Endodermal cell (in vitro differentiated cells): Measurements from ENCODE around the gene AXIN1. TPM values are rescaled to one million over a fixed set of nuclear protein-coding genes. Genes with fewer than 3 reads are reported as not detected.

Source experiments
- DNase-seq: peaks from one replicate; pipeline ENCODE4 v3.0.0-alpha.2; 2017
- H3K27ac ChIP-seq: 2 replicates; pipeline ENCODE4 v1.5.1; 2013; ENCODE audit warnings: mild to moderate bottlenecking, low read depth, low read length, moderate library complexity
- H3K27me3 ChIP-seq: 2 replicates; pipeline ENCODE4 v1.6.1; 2013; ENCODE audit warnings: mild to moderate bottlenecking, low read length, moderate library complexity; ENCODE audit not compliant: insufficient read depth, control insufficient read depth, poor library complexity, severe bottlenecking
- H3K36me3 ChIP-seq: 2 replicates; pipeline ENCODE4 v1.7.0; 2013; ENCODE audit warnings: mild to moderate bottlenecking, low read length, moderate library complexity; ENCODE audit not compliant: control insufficient read depth, insufficient read depth
- H3K4me1 ChIP-seq: one replicate; pipeline ENCODE4 v1.7.0; 2013; ENCODE audit warnings: low read length; ENCODE audit not compliant: control insufficient read depth, insufficient read depth
- H3K4me3 ChIP-seq: 2 replicates; pipeline ENCODE4 v1.5.1; 2013; ENCODE audit warnings: mild to moderate bottlenecking, low read length, moderate library complexity
- H3K9ac ChIP-seq: 2 replicates; pipeline ENCODE4 v1.6.1; 2013; ENCODE audit warnings: mild to moderate bottlenecking, low read length, moderate library complexity; ENCODE audit not compliant: poor library complexity, severe bottlenecking; ENCODE audit errors: extremely low read depth
- H3K9me3 ChIP-seq: 2 replicates; pipeline ENCODE4 v1.6.1; 2013; ENCODE audit warnings: mild to moderate bottlenecking, low read length, moderate library complexity; ENCODE audit not compliant: control insufficient read depth
- H3K27ac Mint-ChIP-seq: 2 replicates; pipeline ENCODE4 v1.8.0; 2020; ENCODE audit warnings: mixed read lengths
- H3K27me3 Mint-ChIP-seq: 2 replicates; pipeline ENCODE4 v1.8.0; 2021; ENCODE audit warnings: mild to moderate bottlenecking, mixed read lengths; ENCODE audit not compliant: insufficient read depth
- H3K36me3 Mint-ChIP-seq: 2 replicates; pipeline ENCODE4 v1.8.0; 2020; ENCODE audit warnings: low read depth, mixed read lengths
- H3K4me1 Mint-ChIP-seq: 2 replicates; pipeline ENCODE4 v1.8.0; 2020; ENCODE audit warnings: mixed read lengths
- H3K4me3 Mint-ChIP-seq: 2 replicates; pipeline ENCODE4 v1.8.0; 2020; ENCODE audit warnings: mild to moderate bottlenecking, moderate library complexity, mixed read lengths
- H3K9me3 Mint-ChIP-seq: 2 replicates; pipeline ENCODE4 v1.8.0; 2020; ENCODE audit warnings: mild to moderate bottlenecking, mixed read lengths
- WGBS, 2 experiments: methylation state at CpG; one replicate each; pipeline versions ENCODE4 v1.1.5 to v1.1.7; 2013; ENCODE audit warnings: missing lambda C conversion rate in 2 of 2, mixed read lengths in 1 of 2; ENCODE audit not compliant: insufficient coverage in 1 of 2, insufficient read length in 1 of 2; 5-methylcytosine and 5-hydroxymethylcytosine counted together
- total RNA-seq, 2 donors: library from RNA; stranded (reverse); fragmentation: NEBNext Ultra II Directional in 1 of 2; extraction: Animal tissue kit (Norgen Biotek cat#: 25700) in 1 of 2; gene quantifications; 2 replicates in 1 of 2; 3 replicates in 1 of 2; pipeline ENCODE4 v1.2.1, GENCODE V29; 2021
- TF ChIP-seq, protein P1 (sequence below): fragments of 200-600 bp; sonication (generic); conservative IDR thresholded peaks from 2 replicates; pipeline ENCODE4 v1.5.0; 2021; ENCODE audit warnings: antibody characterized with exemption, mild to moderate bottlenecking

The AXIN1 gene
- total RNA-seq, 2 donors from 2014 or later, result 36.5 to 37.3 TPM

DNA sequence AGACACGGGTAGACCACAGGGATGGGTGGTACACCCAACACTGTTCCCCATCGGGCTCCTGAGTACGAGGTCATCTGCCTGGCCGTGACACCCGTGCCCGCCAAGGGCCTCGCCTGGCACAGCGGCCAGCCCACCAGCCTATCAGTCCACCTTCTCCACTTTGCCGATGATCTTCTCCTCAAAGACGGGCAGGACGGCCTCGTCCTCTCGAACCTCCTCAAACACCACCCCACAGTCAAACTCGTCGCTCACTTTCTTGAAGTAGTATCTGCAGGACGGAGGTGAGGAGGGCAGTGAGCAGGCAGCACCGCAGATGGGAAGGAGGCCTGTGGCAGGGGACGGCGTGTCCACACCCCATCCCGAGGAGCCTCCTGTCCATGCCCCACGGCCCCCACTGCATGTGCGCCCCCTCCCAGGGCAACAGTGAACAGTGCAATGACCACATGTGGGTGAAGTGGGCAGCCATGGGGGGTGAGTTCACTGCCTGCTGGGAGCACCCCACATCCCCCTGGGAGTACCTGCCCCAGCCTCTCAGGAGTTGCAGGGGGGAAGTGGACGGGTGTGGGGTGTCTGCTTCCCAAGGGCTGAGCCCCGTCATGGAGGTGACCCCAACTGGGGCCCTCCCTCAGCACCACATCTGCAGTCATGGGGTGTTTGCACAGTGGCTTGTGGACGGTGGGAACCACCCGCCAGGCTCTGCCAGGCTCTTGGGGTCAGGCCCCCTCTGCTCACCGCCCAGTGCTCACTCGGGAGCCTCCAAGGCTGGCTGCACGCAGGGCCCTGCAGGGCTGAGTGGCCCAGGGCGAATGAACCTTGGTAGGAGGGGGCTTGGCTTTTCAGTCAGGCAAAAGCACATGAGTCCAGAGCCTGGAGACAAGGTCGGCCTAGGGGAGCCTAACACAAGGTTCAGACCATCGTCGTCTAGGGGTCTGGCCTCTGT lies 64.3 kb downstream of the AXIN1 start:
- WGBS, 2 experiments, result 94 to 96% methylated on average over 18 to 33 of the region's 33 CpGs
- no peak overlapping the region for H3K27ac Mint-ChIP-seq
- TF ChIP-seq, protein P1, sequence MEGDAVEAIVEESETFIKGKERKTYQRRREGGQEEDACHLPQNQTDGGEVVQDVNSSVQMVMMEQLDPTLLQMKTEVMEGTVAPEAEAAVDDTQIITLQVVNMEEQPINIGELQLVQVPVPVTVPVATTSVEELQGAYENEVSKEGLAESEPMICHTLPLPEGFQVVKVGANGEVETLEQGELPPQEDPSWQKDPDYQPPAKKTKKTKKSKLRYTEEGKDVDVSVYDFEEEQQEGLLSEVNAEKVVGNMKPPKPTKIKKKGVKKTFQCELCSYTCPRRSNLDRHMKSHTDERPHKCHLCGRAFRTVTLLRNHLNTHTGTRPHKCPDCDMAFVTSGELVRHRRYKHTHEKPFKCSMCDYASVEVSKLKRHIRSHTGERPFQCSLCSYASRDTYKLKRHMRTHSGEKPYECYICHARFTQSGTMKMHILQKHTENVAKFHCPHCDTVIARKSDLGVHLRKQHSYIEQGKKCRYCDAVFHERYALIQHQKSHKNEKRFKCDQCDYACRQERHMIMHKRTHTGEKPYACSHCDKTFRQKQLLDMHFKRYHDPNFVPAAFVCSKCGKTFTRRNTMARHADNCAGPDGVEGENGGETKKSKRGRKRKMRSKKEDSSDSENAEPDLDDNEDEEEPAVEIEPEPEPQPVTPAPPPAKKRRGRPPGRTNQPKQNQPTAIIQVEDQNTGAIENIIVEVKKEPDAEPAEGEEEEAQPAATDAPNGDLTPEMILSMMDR, result no peak

DNA sequence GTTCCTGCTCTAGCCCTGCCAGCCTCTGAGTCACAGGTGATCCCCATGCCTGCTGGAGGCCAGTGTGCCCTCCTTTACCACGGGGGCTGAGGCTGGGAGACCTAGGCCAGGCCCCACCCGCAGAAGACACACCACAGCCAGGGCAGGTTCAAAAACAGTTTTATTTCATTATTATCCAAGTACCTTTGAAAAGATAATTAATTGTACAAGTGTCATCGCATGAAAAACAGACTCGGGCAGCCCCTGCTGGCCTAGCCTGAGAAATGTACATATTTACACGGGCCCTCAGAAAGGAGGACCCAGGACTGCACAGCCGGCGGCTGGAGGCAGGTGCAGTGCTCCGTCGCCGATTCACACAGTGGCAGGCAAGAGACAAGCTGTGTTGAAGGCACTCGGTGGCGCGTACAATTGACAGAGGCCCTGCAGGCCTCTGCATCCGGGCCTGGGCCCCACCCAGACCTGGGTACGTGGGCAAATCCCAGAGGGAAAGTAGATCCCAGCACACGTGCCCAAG lies 65.2 kb downstream of the AXIN1 start:
- Mint-ChIP-seq H3K4me1 (no peaks in the 10 kb centered on the region), H3K27me3 (no peaks in the 10 kb centered on the region), H3K9me3 (peaks cover 8% of the 10 kb centered on the region), H3K4me3 (no peak overlapping the region), H3K36me3 (peaks cover 35% of the 10 kb centered on the region), H3K27ac (no peak overlapping the region)
- Histone ChIP-seq H3K36me3 (peaks cover 23% of the 10 kb centered on the region), H3K4me1 (no peaks in the 10 kb centered on the region), H3K9me3 (no peaks in the 10 kb centered on the region), H3K9ac (no peak overlapping the region), H3K27me3 (no peaks in the 10 kb centered on the region), H3K27ac (no peak overlapping the region), H3K4me3 (no peak overlapping the region)
- 92 to 98% methylated on average over 7 to 16 of the region's 16 CpGs for WGBS, 2 experiments
- DNase-seq, result no peak
- TF ChIP-seq, protein P1, result no peak

More for the DNA sequence above, 64.3 kb downstream of the AXIN1 start:
- Histone ChIP-seq H3K27ac (no peak overlapping the region), H3K9ac (no peak overlapping the region), H3K4me1 (no peaks in the 10 kb centered on the region), H3K36me3 (peaks cover 25% of the 10 kb centered on the region), H3K27me3 (no peaks in the 10 kb centered on the region), H3K9me3 (no peaks in the 10 kb centered on the region), H3K4me3 (no peak overlapping the region)
- Mint-ChIP-seq H3K4me3 (no peak overlapping the region), H3K36me3 (peaks cover 39% of the 10 kb centered on the region), H3K27me3 (no peaks in the 10 kb centered on the region), H3K4me1 (no peaks in the 10 kb centered on the region), H3K9me3 (peaks cover 8% of the 10 kb centered on the region)
- DNase-seq, result no peak

DNA sequence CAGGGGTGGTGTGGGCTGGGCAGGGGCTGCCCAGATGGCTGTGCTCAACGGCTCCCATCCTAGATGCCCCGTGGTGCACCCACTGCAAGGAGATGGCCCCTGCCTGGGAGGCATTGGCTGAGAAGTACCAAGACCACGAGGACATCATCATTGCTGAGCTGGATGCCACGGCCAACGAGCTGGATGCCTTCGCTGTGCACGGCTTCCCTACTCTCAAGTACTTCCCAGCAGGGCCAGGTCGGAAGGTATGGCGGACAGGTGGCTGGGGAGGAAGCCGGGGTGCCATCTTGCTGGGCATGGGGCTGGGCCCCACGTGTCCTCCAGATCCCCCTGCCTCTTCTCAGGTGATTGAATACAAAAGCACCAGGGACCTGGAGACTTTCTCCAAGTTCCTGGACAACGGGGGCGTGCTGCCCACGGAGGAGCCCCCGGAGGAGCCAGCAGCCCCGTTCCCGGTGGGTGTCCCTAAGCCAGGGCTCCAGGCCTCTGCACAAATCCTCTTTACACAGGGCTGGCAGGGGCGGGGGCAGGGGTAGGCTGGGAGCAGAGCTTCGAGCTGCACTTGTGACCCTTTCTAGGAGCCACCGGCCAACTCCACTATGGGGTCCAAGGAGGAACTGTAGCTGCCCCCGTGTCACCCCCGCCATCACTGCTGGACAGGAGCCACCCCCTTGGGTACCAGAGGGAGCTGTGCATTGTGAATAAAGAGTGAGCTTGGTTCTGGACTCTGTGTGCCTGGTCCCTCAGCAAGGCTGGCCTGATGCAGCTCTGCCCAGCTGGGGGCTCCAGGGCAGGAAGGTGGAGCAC lies 65.8 kb downstream of the AXIN1 start:
- Mint-ChIP-seq H3K36me3 (peaks cover 34% of the 10 kb centered on the region), H3K27ac (no peak overlapping the region), H3K27me3 (no peaks in the 10 kb centered on the region), H3K4me1 (no peaks in the 10 kb centered on the region), H3K9me3 (peaks cover 8% of the 10 kb centered on the region), H3K4me3 (no peak overlapping the region)
- no peak overlapping the region for H3K4me3 ChIP-seq
- TF ChIP-seq, protein P1, result no peak
- no peak overlapping the region for H3K9ac ChIP-seq
- no peaks in the 10 kb centered on the region for H3K9me3 ChIP-seq
- DNase-seq, result no peak
- peaks cover 20% of the 10 kb centered on the region for H3K36me3 ChIP-seq
- H3K27me3 ChIP-seq, result no peaks in the 10 kb centered on the region
- H3K4me1 ChIP-seq, result peaks cover 3% of the 10 kb centered on the region
- 95% methylated on average over 17 to 22 of the region's 22 CpGs for WGBS, 2 experiments
- no peak overlapping the region for H3K27ac ChIP-seq
